HepG2 (cell line): ENCODE data around the gene WWP2. TPM values are rescaled to one million over a fixed set of nuclear protein-coding genes. Genes with fewer than 3 reads are reported as not detected.
A peak's percentile ranks its signal among the peaks of the same experiment; 100 is the strongest.

Experiments used
- ATAC-seq: fragments of 200-7000 bp; cut with Tn5 transposase; 3 replicates; pipeline ENCODE4 v1.9.1; 2020; ENCODE audit warnings: mild to moderate bottlenecking, moderate library complexity
- BruUV-seq: library from RNA; stranded (reverse); fragments of 400-500 nt; replicated peaks from 2 replicates; lab custom pipeline; 2021; lab: Mats Ljungman, UMichigan
- CTCF ChIA-PET: fragments of 300-600 bp; formaldehyde crosslinking; extraction: SDS; loops from one replicate; lab custom pipeline; 2021; ENCODE audit warnings: low total read pairs, inconsistent platforms, low intra/inter-chr PET ratio; lab: Yijun Ruan, JAX
- POLR2A ChIA-PET: fragments of 350-600 bp; sonication (Branson Sonifier 250); formaldehyde crosslinking; loops from one replicate; lab custom pipeline; 2020; ENCODE audit warnings: antibody characterized with exemption, inconsistent platforms; lab: Yijun Ruan, JAX
- DNase-seq: peaks from one replicate; pipeline ENCODE4 v3.0.0-alpha.2; 2015; ENCODE audit warnings: low spot score
- FAIRE-seq: peaks from 3 replicates; lab custom pipeline; 2011; peaks lifted over from hg19 to GRCh38; lab: Jason Lieb, UNC
- H2AFZ ChIP-seq: one replicate; pipeline ENCODE4 v1.6.1; 2011; ENCODE audit warnings: low read length, inconsistent platforms
- H3K27ac ChIP-seq: fragments of 300-600 bp; 3 replicates; pipeline ENCODE4 v1.8.0; 2011; ENCODE audit warnings: mixed run types, mild to moderate bottlenecking, mixed read lengths, low read length, inconsistent platforms; ENCODE audit not compliant: insufficient read depth; ENCODE audit errors: extremely low read length
- H3K27me3 ChIP-seq, 2 experiments: fragments of 200-600 bp in 1 of 2; 2 replicates in 1 of 2; 3 replicates in 1 of 2; pipeline versions ENCODE4 v1.6.0 to v1.8.0; 2011; ENCODE audit warnings: low read length in 2 of 2, mild to moderate bottlenecking in 2 of 2, moderate library complexity in 2 of 2, inconsistent platforms in 1 of 2; ENCODE audit not compliant: insufficient read depth in 2 of 2, control insufficient read depth in 1 of 2
- H3K36me3 ChIP-seq, 2 experiments: fragments of 200-600 bp in 1 of 2; replicated peaks in 1 of 2; 2 replicates in 1 of 2; 3 replicates in 1 of 2; pipeline versions ENCODE4 v1.5.1 to v1.8.0; 2011; ENCODE audit warnings: low read length in 2 of 2, inconsistent platforms in 1 of 2; ENCODE audit not compliant: insufficient read depth in 2 of 2, control insufficient read depth in 1 of 2
- H3K4me1 ChIP-seq: 2 replicates; pipeline ENCODE4 v1.5.1; 2012; ENCODE audit warnings: low read length, inconsistent platforms; ENCODE audit not compliant: insufficient read depth
- H3K4me2 ChIP-seq: 2 replicates; pipeline ENCODE4 v1.6.0; 2011; ENCODE audit warnings: low read depth, low read length, inconsistent platforms
- H3K4me3 ChIP-seq, 3 experiments: fragments of 200-600 bp in 1 of 3; sonication (generic), shearing (Covaris generic) in 1 of 3; replicated peaks in 1 of 3; 2 replicates each; pipeline ENCODE4 v1.5.1; 2011 to 2016; ENCODE audit warnings: low read length in 3 of 3, inconsistent platforms in 2 of 3, low read depth in 2 of 3, mild to moderate bottlenecking in 2 of 3, control low read depth in 1 of 3, mixed read lengths in 1 of 3; ENCODE audit not compliant: insufficient read depth in 1 of 3
- H3K79me2 ChIP-seq: one replicate; pipeline ENCODE4 v1.6.1; 2011; ENCODE audit warnings: low read length, inconsistent platforms; ENCODE audit not compliant: insufficient read depth
- H3K9ac ChIP-seq: 2 replicates; pipeline ENCODE4 v1.6.0; 2011; ENCODE audit warnings: mild to moderate bottlenecking, low read depth, low read length, inconsistent platforms; ENCODE audit not compliant: insufficient read depth
- H3K9me3 ChIP-seq: 2 replicates; pipeline ENCODE4 v1.5.1; 2012; ENCODE audit warnings: mild to moderate bottlenecking, low read length
- H4K20me1 ChIP-seq: 2 replicates; pipeline ENCODE4 v1.6.0; 2011; ENCODE audit warnings: inconsistent platforms, mild to moderate bottlenecking, low read length, moderate library complexity; ENCODE audit not compliant: insufficient read depth
- HBP1 ChIP-seq: IDR thresholded peaks from 2 replicates; pipeline ENCODE4 v1.6.1; 2016; ENCODE audit warnings: low read depth, control low read depth
- PAX8 ChIP-seq: sonication (generic); formaldehyde crosslinking; IDR thresholded peaks from 2 replicates; pipeline ENCODE4 v1.8.0; 2022; ENCODE audit warnings: mild to moderate bottlenecking, missing genetic modification reagents, borderline replicate concordance
- SOX5 ChIP-seq: IDR thresholded peaks from 2 replicates; pipeline ENCODE4 v1.6.1; 2016; ENCODE audit warnings: borderline replicate concordance
- ZBTB7B ChIP-seq: sonication (generic); formaldehyde crosslinking; IDR thresholded peaks from 2 replicates; pipeline ENCODE4 v1.4.0; 2020; ENCODE audit warnings: missing genetic modification reagents
- ZNF354B ChIP-seq: sonication (generic); formaldehyde crosslinking; IDR thresholded peaks from 2 replicates; pipeline ENCODE4 v1.8.0; 2022; ENCODE audit warnings: mild to moderate bottlenecking, missing genetic modification reagents
- ZNF775 ChIP-seq: sonication (generic); formaldehyde crosslinking; IDR thresholded peaks from 2 replicates; pipeline ENCODE4 v1.4.0; 2020; ENCODE audit warnings: missing genetic modification reagents, mild to moderate bottlenecking, moderate library complexity, borderline replicate concordance
- ZNF792 ChIP-seq: IDR thresholded peaks from 2 replicates; pipeline ENCODE4 v1.6.1; 2016
- WGBS: methylation state at CpG from one replicate; pipeline ENCODE4 v1.1.6; 2017; ENCODE audit warnings: low lambda C conversion rate; 5-methylcytosine and 5-hydroxymethylcytosine counted together
- in situ Hi-C: cut with HindIII; loops from 2 replicates; pipeline ENCODE4 v1.10.0; 2017; ENCODE audit warnings: low pct_unique_long_range_greater_than_20kb; ENCODE audit not compliant: extremely low pct_ligation_motif_present
- intact Hi-C: fragments of 100-400 bp; cut with micrococcal nuclease; formaldehyde crosslinking; loops from one replicate; pipeline ENCODE4 v1.10.0; 2022; ENCODE audit not compliant: unreplicated experiment
- polyA plus RNA-seq, 8 experiments: library from polyadenylated mRNA; depleted of rRNA in 3 of 8; stranded (reverse) in 7 of 8; unstranded in 1 of 8; fragments of >200 nt; fragmentation: Illumina TruSeq in 4 of 8; extraction: Trizol in 4 of 8; gene quantifications; 2 replicates each; pipeline versions ENCODE4 v1.2.1 to v1.2.3, GENCODE V29; 2011 to 2016; ENCODE audit warnings: low read depth in 4 of 8, missing spikeins in 1 of 8, mixed read lengths in 1 of 8; ENCODE audit not compliant: insufficient read depth in 1 of 8
- total RNA-seq, 5 experiments: library from RNA; depleted of rRNA; stranded (reverse); fragments of >200 nt; fragmentation: Illumina TruSeq; extraction: Trizol; gene quantifications; 2 replicates each; pipeline ENCODE4 v1.2.3, GENCODE V29; 2016; ENCODE audit warnings: low read depth in 1 of 5

The WWP2 gene
- total and polyA plus RNA-seq, 2 of the 13 experiments (the other 11 are each of a cell fraction or from before 2014, with no cell fraction given) = 11.4 to 28.2 TPM

GRCh38 chr16:69839798-69840409 is 77.8 kb downstream of the WWP2 start (continued):
- no peak for TF ChIP-seq PAX8
- peak; percentile 65; the same call in 1 of the 2 replicates for TF ChIP-seq SOX5 (CRISPR knock-in tag)
- TF ChIP-seq ZNF775 (CRISPR knock-in tag) = peak; percentile 34; the same call in 1 of the 2 replicates
- peak; percentile 71; the same call in 1 of the 2 replicates for TF ChIP-seq ZNF792
- TF ChIP-seq ZBTB7B = peak; percentile 75; the same call in 1 of the 2 replicates

GRCh38 chr16:69840975-69841374 is 78.8 kb downstream of the WWP2 start:
- Histone ChIP-seq H3K9me3 (no peaks in the 10 kb centered on the region), H4K20me1 (no peaks in the 10 kb centered on the region), H3K4me1 (peaks cover 76% of the 10 kb centered on the region), H3K79me2 (no peaks in the 10 kb centered on the region), H3K36me3 (peaks cover 4 to 25% of the 10 kb centered on the region in 2 experiments; a peak in 3 of 5 replicates), H3K27ac (peak overlapping the region; percentile 82), H3K4me2 (no peak overlapping the region), H2AFZ (no peak overlapping the region), H3K27me3 (no peaks in the 10 kb centered on the region), H3K4me3 (no peak overlapping the region), H3K9ac (0 out of 2 replicates have a peak overlapping the region, but pooled peaks have one; percentile 37)
- FAIRE-seq = no peak
- ATAC-seq = no peak
- intact Hi-C loops = no loop called here
- ChIA-PET POLR2A (interaction anchor here (2.2 to 2.9 kb wide), 2 partner anchors 18 to 27 kb away, joined by 23 to 25 read pairs; no protein-coding TSS in a partner anchor), CTCF (no interaction called here)
- 97% methylated on average over 2 of the region's 2 CpGs for WGBS
- in situ Hi-C loops = no loop called here
- TF ChIP-seq ZNF354B (CRISPR knock-in tag) = 0 out of 2 replicates have a peak, but pooled peaks have one; percentile 38
- TF ChIP-seq HBP1 = no peak
- BruUV-seq = no TSS peak
- no peak for DNase-seq
